Activated CD4-positive, alpha-beta T cell treated with anti-CD3 and anti-CD28 coated beads for 36 hours (primary cell): ENCODE data around the gene RAB3IL1. TPM values are rescaled to one million over a fixed set of nuclear protein-coding genes. Genes with fewer than 3 reads are reported as not detected.

Experiments used
- ATAC-seq: fragments of 200-7000 bp; cut with Tn5 transposase; one replicate; pipeline ENCODE4 v1.10.0; 2021; ENCODE audit warnings: mild to moderate bottlenecking, moderate library complexity
- CTCF ChIA-PET: fragments of 350-600 bp; sonication (Branson Sonifier 250); formaldehyde crosslinking; loops from one replicate; lab custom pipeline; 2021; ENCODE audit warnings: antibody characterized with exemption; lab: Charles Lee
- POLR2A ChIA-PET: fragments of 350-600 bp; sonication (Branson Sonifier 250); formaldehyde crosslinking; loops from one replicate; lab custom pipeline; 2021; ENCODE audit warnings: antibody characterized with exemption, inconsistent platforms; lab: Charles Lee
- DNase-seq: peaks from one replicate; pipeline ENCODE4 v3.0.0-alpha.2; 2020
- H3K27ac Mint-ChIP-seq: one replicate; pipeline ENCODE4 v1.8.0; 2021; ENCODE audit warnings: mixed read lengths
- H3K27me3 Mint-ChIP-seq: one replicate; pipeline ENCODE4 v1.8.0; 2021; ENCODE audit warnings: mixed read lengths
- H3K36me3 Mint-ChIP-seq: one replicate; pipeline ENCODE4 v1.8.0; 2021; ENCODE audit warnings: low read depth, mixed read lengths
- H3K4me1 Mint-ChIP-seq: one replicate; pipeline ENCODE4 v1.8.0; 2021; ENCODE audit warnings: mixed read lengths
- H3K4me3 Mint-ChIP-seq: one replicate; pipeline ENCODE4 v1.8.0; 2021; ENCODE audit warnings: mild to moderate bottlenecking, moderate library complexity, mixed read lengths
- H3K9me3 Mint-ChIP-seq: one replicate; pipeline ENCODE4 v1.8.0; 2021; ENCODE audit warnings: low read depth, mixed read lengths
- intact Hi-C, 2 experiments: fragments of 100-400 bp; cut with DNase I in 1 of 2; cut with micrococcal nuclease in 1 of 2; formaldehyde crosslinking; loops; one replicate each; pipeline versions ENCODE4 v1.14.2 to v1.15.1; 2022 to 2024; cut with DNase I, micrococcal nuclease
- total RNA-seq, 2 experiments: library from RNA; stranded (reverse); gene quantifications; one replicate each; pipeline ENCODE4 v1.2.3, GENCODE V29; 2021

Gene RAB3IL1
- total RNA-seq, 2 experiments from 2014 or later, result 0.09 TPM; not detected in 1

- POLR2A ChIA-PET, result no interaction called here
- no peak for ATAC-seq
Observed at GRCh38 chr11:61910187-61911127, 6.9 kb downstream of the RAB3IL1 start.

GRCh38 chr11:61908730-61909316, 8.5 kb downstream of the RAB3IL1 start:
- H3K9me3 Mint-ChIP-seq, result no peaks in the 10 kb centered on the region
- ChIA-PET POLR2A (no interaction called here), CTCF (interaction anchor here (0.6 to 2.5 kb wide), 4 partner anchors 11 to 589 kb away, joined by 3 to 9 read pairs (median 6); no protein-coding TSS in a partner anchor)
- H3K36me3 Mint-ChIP-seq, result no peaks in the 10 kb centered on the region
- H3K4me1 Mint-ChIP-seq, result no peaks in the 10 kb centered on the region
- peaks cover 4% of the 10 kb centered on the region for H3K27me3 Mint-ChIP-seq
- H3K27ac Mint-ChIP-seq, result no peak overlapping the region
- no peak for ATAC-seq
- no peak overlapping the region for H3K4me3 Mint-ChIP-seq
- intact Hi-C loops, result no loop called here
- DNase-seq, result no peak

More at GRCh38 chr11:61910187-61911127, 6.9 kb downstream of the RAB3IL1 start:
- CTCF ChIA-PET, result interaction anchor here (0.6 kb wide), 1 partner anchor 10 kb away, joined by 5 read pairs; no protein-coding TSS in a partner anchor
- H3K4me1 Mint-ChIP-seq, result no peaks in the 10 kb centered on the region
- H3K9me3 Mint-ChIP-seq, result no peaks in the 10 kb centered on the region
- no peaks in the 10 kb centered on the region for H3K36me3 Mint-ChIP-seq
- intact Hi-C loops, result no loop called here
- peaks cover 14% of the 10 kb centered on the region for H3K27me3 Mint-ChIP-seq
- no peak overlapping the region for H3K27ac Mint-ChIP-seq
- no peak overlapping the region for H3K4me3 Mint-ChIP-seq
- no peak for DNase-seq

GRCh38 chr11:61907871-61908729, 9.3 kb downstream of the RAB3IL1 start:
- no peak overlapping the region for H3K27ac Mint-ChIP-seq
- H3K27me3 Mint-ChIP-seq, result no peaks in the 10 kb centered on the region
- ATAC-seq, result no peak
- H3K36me3 Mint-ChIP-seq, result no peaks in the 10 kb centered on the region
- no peaks in the 10 kb centered on the region for H3K9me3 Mint-ChIP-seq
- H3K4me1 Mint-ChIP-seq, result no peaks in the 10 kb centered on the region
- intact Hi-C loops, result no loop called here
- no peak for DNase-seq
- H3K4me3 Mint-ChIP-seq, result no peak overlapping the region
- ChIA-PET POLR2A (no interaction called here), CTCF (interaction anchor here (0.6 to 2.5 kb wide), 4 partner anchors 10 to 589 kb away, joined by 3 to 9 read pairs (median 6); no protein-coding TSS in a partner anchor)

GRCh38 chr11:61907282-61907681, 10.1 kb downstream of the RAB3IL1 start:
- POLR2A ChIA-PET, result no interaction called here
- Mint-ChIP-seq H3K9me3 (no peaks in the 10 kb centered on the region), H3K36me3 (no peaks in the 10 kb centered on the region), H3K4me1 (no peaks in the 10 kb centered on the region), H3K27me3 (no peaks in the 10 kb centered on the region), H3K4me3 (no peak overlapping the region), H3K27ac (no peak overlapping the region)
- ATAC-seq (no peak), DNase-seq (no peak)
- CTCF ChIA-PET, result interaction anchor here (1.5 to 2.5 kb wide), 3 partner anchors 9 to 110 kb away, joined by 3 to 9 read pairs (median 8); no protein-coding TSS in a partner anchor
- intact Hi-C loops, result no loop called here

GRCh38 chr11:61906522-61906909, 10.8 kb downstream of the RAB3IL1 start:
- Mint-ChIP-seq H3K27me3 (no peaks in the 10 kb centered on the region), H3K27ac (no peak overlapping the region), H3K9me3 (no peaks in the 10 kb centered on the region), H3K4me3 (no peak overlapping the region), H3K4me1 (no peaks in the 10 kb centered on the region), H3K36me3 (no peaks in the 10 kb centered on the region)
- intact Hi-C loops, result no loop called here
- ChIA-PET CTCF (interaction anchor here (2.5 kb wide), 1 partner anchor 41 kb away, joined by 8 read pairs; no protein-coding TSS in a partner anchor), POLR2A (no interaction called here)
- no peak for ATAC-seq
- no peak for DNase-seq

- no peak overlapping the region for H3K4me3 Mint-ChIP-seq
- H3K36me3 Mint-ChIP-seq, result no peaks in the 10 kb centered on the region
- ChIA-PET CTCF (interaction anchor here (10.7 to 11.6 kb wide), 2 partner anchors 178 to 202 kb away, joined by 151 to 232 read pairs; no protein-coding TSS in a partner anchor), POLR2A (no interaction called here)
- DNase-seq, result no peak
- intact Hi-C loops, result no loop called here
- ATAC-seq, result no peak
- H3K27ac Mint-ChIP-seq, result no peak overlapping the region
- no peaks in the 10 kb centered on the region for H3K4me1 Mint-ChIP-seq
- no peaks in the 10 kb centered on the region for H3K9me3 Mint-ChIP-seq
- H3K27me3 Mint-ChIP-seq, result no peaks in the 10 kb centered on the region
Observed at GRCh38 chr11:61905801-61906521, 11.4 kb downstream of the RAB3IL1 start.

- CTCF ChIA-PET, result interaction anchor here (10.7 to 11.6 kb wide), 2 partner anchors 179 to 203 kb away, joined by 151 to 232 read pairs; no protein-coding TSS in a partner anchor
- H3K9me3 Mint-ChIP-seq, result no peaks in the 10 kb centered on the region
- H3K27ac Mint-ChIP-seq, result no peak overlapping the region
- no peaks in the 10 kb centered on the region for H3K4me1 Mint-ChIP-seq
- intact Hi-C loops, result no loop called here
- no peaks in the 10 kb centered on the region for H3K36me3 Mint-ChIP-seq
- no peak overlapping the region for H3K4me3 Mint-ChIP-seq
- DNase-seq (no peak), ATAC-seq (no peak)
- POLR2A ChIA-PET, result no interaction called here
- H3K27me3 Mint-ChIP-seq, result no peaks in the 10 kb centered on the region
Observed at GRCh38 chr11:61905067-61905696, 12.2 kb downstream of the RAB3IL1 start.

GRCh38 chr11:61904539-61905048, 12.8 kb downstream of the RAB3IL1 start:
- H3K27ac Mint-ChIP-seq, result no peak overlapping the region
- intact Hi-C loops, result no loop called here
- no peaks in the 10 kb centered on the region for H3K9me3 Mint-ChIP-seq
- CTCF ChIA-PET, result interaction anchor here (10.7 to 11.6 kb wide), 2 partner anchors 180 to 203 kb away, joined by 151 to 232 read pairs; no protein-coding TSS in a partner anchor
- H3K4me3 Mint-ChIP-seq, result no peak overlapping the region
- no peaks in the 10 kb centered on the region for H3K27me3 Mint-ChIP-seq
- H3K36me3 Mint-ChIP-seq, result no peaks in the 10 kb centered on the region
- no peaks in the 10 kb centered on the region for H3K4me1 Mint-ChIP-seq
- ATAC-seq (peak; percentile 81), DNase-seq (peak; percentile 57)
- POLR2A ChIA-PET, result no interaction called here

- H3K36me3 Mint-ChIP-seq, result no peaks in the 10 kb centered on the region
- peaks cover 3% of the 10 kb centered on the region for H3K4me1 Mint-ChIP-seq
- H3K27me3 Mint-ChIP-seq, result no peaks in the 10 kb centered on the region
- H3K9me3 Mint-ChIP-seq, result no peaks in the 10 kb centered on the region
- POLR2A ChIA-PET, result no interaction called here
- no peak overlapping the region for H3K27ac Mint-ChIP-seq
- intact Hi-C loops, result no loop called here
- DNase-seq (no peak), ATAC-seq (no peak)
- H3K4me3 Mint-ChIP-seq, result no peak overlapping the region
- CTCF ChIA-PET, result interaction anchor here (8.9 to 11.6 kb wide), 3 partner anchors 43 to 204 kb away, joined by 70 to 232 read pairs (median 151); no protein-coding TSS in a partner anchor
Observed at GRCh38 chr11:61903845-61904244, 13.5 kb downstream of the RAB3IL1 start.

- ATAC-seq (no peak), DNase-seq (no peak)
- no peaks in the 10 kb centered on the region for H3K9me3 Mint-ChIP-seq
- H3K4me1 Mint-ChIP-seq, result peaks cover 3% of the 10 kb centered on the region
- intact Hi-C loops, result no loop called here
- ChIA-PET CTCF (interaction anchor here (0.7 to 11.6 kb wide), 9 partner anchors 21 to 375 kb away, joined by 3 to 232 read pairs (median 4); no protein-coding TSS in a partner anchor), POLR2A (no interaction called here)
- H3K4me3 Mint-ChIP-seq, result no peak overlapping the region
- no peak overlapping the region for H3K27ac Mint-ChIP-seq
- H3K36me3 Mint-ChIP-seq, result no peaks in the 10 kb centered on the region
- H3K27me3 Mint-ChIP-seq, result no peaks in the 10 kb centered on the region
Observed at GRCh38 chr11:61902313-61902712, 15.1 kb downstream of the RAB3IL1 start.
